Stimulated activated CD8-positive, alpha-beta memory T cell treated with anti-CD3 and anti-CD28 coated beads, Interleukin-2, amount 100 ng/mL, for 48 hours (primary cell): ENCODE results near the gene LINGO3.

Experiments
- DNase-seq, 2 donors: peaks; one replicate each; pipeline ENCODE4 v3.0.0-alpha.2; 2020; ENCODE audit warnings: low read depth in 2 of 2

Gene LINGO3

DNA sequence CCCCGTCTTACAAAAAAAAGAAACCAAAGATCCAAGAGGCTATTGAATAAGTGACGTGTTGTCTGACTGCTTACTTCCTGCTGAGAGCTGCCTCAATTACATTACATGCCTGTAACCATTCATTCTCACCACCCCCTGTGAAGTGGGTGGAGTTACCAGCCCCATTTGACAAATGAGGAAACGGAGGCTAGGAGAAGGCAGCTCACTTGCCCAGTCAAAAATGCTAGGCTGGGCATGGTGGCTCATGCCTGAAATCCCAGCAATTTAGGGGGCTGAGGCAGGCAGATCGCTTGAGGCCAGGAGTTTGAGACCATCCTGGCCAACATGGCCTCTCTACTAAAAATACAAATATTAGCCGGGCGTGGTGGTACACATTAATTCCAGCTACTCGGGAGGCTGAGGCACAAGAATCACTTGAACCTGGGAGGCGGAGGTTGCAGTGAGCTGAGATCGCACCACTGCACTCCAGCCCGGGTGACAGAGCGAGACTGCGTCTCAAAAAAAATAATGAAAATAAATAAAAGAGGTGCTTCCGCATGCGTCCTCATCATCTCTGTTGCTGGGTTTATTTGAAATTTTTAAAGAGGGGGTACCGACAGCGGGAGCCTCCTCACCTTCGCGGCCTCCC, 19.9 kb upstream of the LINGO3 start:
- DNase-seq: peak in 1 of 2 donors; percentile 32

DNA sequence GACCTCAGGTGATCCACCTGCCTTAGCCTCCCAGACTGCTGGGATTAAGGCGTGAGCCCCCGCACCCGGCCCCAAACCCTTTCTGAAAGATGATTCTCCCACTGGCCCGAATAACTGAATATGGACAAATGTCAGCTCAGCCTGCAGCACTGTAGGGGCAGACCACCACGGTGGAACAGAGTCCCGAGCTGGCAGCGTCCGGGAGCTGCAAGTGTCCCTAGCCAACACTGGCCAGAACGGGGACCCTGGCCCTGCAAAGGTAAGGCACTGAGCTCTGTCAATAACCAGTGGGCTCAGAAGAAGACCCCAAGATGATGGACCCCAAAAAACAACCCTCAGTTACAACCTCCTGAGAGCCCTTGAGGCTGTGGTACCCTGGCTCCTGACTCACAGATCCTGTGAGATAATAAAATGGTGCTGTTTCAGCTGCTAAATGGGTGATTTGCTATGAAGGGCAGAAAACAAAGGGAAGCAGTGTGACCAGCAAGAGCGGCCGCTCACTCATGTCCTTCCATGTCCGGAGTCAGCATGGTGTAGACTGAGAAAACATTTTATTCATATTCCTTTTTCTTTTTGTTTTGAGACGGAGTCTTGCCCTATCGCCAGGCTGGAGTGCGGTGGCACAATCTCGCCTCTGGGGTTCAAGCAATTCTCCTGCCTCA, 18.9 kb upstream of the LINGO3 start:
- no peak for DNase-seq

DNA sequence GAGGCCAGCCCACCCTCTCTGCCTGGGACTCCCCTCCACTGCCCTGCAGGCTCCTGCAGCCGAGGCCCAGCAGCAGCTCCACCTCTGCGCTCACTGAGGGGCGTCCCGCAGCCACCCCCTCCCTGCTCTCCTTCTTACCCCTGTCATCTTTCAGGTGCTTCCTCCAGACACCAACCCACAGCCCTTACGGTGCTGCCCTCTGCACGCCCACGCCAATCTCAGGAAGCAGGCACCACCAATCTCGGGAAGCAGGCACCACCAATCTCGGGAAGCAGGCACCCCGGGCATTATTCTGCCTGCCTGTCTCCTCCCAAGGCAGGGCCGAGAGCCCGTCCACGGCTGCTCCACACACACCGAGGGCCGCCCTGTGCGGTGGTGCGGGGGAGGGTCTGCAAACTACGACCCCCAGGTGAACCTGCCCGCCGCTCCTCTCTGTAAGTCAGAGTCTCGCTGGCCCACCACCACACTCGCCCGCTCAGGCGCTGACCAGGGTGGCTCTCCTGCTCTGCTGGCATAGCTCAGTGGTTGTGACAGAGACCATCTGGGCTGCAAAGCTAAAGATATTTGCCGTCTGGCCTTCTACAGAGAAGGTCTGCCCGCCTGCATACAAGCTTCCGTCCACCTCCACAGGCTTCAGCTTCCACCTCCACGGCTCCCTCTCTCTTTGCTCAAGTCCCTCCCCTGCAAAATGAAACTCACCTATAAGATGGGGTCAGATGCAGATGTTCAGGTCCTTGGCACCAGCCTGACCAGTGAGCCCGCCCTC, 17.5 kb upstream of the LINGO3 start:
- no peak for DNase-seq

DNA sequence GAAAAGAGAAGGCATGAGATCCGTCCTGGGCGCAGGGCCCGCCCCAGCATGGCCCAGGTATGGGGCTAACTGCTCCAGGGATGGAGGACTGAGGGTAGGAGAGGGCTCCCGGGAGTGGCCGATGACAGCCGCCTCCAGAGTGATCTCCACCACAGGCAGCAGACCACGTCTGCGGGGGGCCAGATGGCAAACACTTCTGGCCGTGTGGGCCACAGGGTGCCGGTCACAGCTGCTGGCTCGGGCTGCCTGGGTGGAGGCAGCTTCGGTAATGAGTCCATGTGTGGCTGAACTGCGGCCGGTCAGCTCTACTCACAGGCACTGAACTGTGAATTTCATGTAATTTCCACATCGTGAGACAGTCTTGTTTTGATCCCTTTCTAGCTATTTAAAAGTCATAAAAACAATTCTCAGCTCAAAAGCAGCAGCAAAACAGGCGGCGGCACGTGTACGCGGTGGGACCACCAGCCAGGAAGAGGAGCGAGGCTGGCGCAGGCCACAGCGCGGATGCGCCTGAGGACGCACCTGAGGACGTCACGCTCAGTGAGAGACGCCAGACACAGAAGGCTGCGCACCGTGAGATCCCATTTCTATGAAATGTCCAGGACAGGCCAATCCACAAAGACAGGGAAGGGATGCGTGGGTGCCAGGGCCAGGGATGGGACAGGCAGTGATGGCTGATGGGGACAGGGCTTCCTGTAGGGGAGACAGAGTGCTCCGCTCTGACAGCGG, 16.4 kb upstream of the LINGO3 start:
- no peak for DNase-seq

DNA sequence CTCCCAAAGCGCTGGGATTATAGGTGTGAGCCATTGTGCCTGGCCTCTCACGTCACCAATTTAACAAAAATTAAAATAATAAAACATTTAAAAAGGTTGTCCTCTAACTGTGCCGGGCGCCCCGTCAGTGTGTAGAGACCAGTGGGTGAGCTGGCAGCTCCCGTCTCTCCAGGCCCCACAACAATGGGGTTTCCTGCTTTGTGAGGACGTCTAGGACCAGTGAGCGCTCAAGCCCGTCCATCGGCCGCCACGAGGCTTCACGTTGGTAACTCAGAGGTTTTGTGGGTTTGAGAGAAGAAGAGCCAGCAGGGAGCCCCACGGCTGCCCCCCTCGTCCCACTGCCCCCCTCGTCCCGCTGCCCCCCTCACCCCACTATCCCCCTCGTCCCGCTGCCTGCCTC, 15.8 kb upstream of the LINGO3 start:
- no peak for DNase-seq

DNA sequence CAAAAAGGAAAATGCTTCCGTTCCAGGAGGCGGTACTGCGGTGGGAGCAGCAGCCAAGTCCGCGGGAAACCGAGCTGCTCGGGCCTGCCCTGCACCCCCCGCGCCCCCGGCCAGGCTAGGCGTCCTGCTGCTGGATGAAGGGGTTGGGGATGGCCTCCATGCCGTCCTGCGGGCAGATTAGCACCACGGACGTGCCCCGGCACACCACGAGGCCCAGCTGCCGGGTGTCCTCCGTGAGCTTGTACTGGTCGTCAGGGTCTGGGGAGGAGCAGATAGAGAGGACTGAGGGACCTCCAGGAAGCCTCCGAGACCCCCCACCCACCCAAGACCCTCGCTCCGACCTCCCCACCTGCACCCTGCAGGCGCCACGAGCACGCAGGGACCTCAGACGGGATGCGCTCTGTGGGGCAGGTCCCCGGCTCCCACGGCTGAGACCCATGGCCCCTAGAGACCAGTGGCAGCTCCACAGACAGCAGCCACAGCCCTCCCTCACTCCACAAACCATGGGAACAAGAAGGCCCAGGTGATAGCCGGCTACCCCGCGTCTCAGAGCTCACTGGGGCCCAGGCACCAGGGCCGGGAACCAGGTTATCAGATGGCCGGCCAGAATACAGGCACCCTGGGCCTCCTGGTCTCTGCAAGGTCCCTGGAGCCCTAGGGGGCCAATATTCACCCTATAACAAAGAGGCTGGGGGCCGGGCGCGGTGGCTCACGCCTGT, 13.8 kb upstream of the LINGO3 start:
- DNase-seq: no peak

DNA sequence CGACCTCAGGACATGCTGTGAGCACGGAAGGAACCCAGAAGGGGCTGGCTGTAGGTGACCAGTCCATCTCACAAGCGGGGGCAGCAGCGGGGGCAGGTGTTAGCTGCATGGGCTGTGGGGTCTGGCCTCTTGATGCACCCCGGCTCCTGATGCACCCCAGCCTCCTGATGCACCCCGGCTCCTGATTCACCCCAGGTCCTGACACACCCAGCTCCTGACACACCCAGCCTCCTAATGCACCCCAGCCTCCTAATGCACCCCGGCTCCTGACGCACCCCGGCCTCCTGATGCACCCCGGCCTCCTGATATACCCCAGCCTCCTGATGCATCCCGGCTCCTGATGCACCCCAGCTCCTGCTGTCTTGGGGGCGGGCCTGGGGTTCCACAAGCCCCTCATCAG, 13.0 kb upstream of the LINGO3 start:
- DNase-seq: no peak

DNA sequence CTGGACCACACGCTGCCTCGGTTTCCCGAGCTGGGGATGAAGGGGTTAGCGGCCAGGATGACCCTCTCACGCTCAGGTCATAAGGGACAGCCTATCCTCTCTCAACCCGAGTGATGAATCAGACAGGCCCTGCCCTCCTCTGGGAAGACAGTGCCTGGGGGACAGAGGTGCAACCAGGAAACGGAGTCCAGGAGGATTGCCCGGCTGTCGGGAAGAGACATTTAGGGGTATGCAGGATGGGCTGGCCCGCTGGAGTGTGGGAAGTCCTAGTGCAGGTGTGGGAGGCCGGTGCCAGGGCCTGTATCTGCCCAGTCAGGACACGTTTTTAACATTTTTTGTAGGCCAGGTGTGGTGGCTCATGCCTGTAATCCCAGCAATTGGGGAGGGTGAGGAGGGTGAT, 12.1 kb upstream of the LINGO3 start:
- no peak for DNase-seq

DNA sequence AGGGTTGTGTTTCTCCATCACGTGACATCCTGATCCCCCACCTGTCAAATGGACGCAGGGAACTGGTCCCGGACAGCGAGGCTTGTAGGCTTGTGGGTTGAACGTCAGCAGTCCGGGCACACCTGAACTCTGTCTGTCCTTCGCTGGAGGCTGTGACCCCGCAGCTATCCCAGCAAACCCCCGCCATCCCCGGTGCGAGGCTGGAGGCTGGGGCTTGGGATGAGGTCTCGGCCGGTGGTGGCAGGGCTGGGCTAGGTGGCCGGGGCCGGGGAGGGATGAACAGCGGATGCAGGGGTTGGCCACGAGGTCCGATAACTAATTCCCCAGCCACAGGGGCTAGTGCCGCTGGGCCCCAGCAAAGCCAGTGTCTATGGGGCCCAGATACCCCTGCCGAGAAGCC, 11.6 kb upstream of the LINGO3 start:
- no peak for DNase-seq

DNA sequence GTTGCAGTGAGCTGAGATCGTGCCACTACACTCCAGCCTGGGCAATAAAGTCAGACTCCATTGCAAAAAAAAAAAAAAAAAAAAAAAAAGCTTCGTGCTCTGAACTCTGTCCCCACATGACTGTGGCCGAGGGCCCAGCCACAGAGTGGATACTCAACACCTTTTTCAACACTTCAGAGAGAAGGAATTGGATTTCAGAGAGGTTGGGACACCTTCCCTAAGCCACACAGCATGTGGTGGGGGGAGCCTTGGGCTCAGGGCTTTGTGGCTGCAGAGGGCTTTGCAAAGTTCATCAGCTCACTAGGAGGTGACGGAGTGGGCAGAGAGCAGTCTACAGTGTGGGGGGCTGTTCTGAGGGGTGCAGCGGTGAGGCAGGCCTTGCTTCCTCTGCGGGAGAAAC, 11.0 kb upstream of the LINGO3 start:
- no peak for DNase-seq

DNA sequence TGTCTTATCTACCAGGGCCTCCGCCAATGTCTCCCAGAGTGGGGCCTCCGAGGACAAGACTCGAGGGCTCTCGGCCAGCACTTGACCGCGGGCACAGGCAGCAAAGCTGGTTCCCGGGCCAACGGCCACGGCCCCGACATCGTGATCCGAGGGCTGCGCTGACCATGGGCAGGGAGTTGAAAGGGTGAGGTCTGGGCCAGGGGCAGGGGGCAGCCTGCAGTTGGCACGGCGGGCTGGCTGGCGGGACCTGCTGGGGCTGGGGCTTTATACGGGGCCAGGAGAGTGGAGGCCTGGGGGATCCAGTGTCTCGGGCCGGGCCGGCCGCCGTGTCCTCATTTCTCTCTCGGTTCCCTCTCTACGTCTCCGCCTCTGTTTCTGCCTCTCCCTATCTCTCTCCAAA, 9.8 kb upstream of the LINGO3 start:
- no peak for DNase-seq

DNA sequence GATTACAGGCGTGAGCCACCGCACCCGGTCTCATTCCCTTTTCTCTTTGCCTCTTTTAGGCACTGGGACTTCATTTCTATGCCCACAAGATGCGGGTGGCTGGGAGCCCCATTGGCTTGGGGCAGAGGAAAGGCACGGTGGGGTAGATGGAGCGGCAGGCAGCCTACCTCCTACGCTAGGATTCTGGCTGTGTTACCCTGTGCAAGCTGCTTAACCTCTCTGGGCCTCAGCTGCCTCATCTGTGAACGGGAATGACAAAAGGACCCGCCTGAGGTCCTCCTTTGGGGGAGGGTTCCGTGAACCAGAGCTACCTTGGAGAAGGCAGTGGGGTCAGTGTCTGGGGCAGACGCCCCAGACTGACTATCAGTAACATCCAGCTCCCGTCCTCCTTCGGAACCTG, 9.3 kb upstream of the LINGO3 start:
- no peak for DNase-seq

DNA sequence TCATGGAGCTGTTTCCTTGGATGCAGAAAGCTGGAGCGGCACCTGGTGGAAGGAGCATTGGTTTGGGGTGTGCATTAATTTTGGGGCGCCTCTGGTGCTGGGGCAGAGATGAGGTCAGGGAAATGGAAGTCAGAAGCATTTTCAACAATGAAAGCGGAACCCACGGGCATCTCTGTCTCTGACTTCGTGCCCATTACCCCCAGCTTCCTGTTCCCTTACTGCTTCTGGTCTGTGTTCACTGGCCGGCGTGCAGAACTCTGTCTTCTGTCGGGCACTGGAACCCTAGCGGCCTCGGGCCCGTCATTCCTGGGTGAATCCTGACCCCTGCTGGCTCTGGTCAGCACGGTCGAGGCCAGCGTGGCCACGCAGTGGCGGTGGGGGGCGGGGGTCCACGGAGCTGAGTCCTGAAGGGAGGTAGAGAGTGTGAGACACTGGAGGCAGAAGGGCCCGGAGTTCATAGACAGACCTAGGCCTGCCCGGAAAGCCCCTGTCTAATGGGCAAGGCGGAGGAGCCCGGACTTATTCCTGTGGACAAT, 7.9 kb upstream of the LINGO3 start:
- DNase-seq: no peak

DNA sequence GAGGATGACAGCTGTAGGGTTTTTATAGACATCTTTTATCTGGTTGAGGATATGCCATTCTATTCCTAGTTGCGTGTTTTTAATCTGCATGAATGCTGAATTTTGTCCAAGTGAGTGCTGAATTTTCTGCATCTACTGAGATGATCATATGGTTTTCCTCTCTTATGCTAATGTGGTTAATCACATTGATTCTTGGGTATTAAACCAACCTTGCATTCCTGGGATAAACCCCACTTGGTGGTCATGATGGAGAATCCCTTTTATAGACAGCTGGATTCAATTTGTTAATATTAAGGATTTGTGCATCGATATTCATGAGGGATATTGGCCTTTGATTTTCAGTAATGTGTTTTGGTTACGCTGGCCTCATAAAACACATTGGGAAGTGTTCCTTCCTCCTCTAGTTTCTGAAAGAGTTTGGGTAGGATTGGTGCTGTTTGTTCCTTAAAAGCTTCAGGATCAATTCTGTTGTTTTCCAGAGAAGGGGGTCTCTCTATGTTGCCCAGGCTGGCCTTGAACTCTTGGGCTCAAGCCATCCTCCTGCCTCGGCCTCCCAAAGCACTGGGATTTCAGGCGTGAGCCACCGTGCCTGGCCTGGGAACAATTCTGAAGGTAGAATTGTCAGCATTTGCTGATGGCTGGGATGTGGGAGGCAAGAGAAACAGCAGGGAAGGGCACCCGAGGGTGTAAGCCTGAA, 7.3 kb upstream of the LINGO3 start:
- DNase-seq: no peak

DNA sequence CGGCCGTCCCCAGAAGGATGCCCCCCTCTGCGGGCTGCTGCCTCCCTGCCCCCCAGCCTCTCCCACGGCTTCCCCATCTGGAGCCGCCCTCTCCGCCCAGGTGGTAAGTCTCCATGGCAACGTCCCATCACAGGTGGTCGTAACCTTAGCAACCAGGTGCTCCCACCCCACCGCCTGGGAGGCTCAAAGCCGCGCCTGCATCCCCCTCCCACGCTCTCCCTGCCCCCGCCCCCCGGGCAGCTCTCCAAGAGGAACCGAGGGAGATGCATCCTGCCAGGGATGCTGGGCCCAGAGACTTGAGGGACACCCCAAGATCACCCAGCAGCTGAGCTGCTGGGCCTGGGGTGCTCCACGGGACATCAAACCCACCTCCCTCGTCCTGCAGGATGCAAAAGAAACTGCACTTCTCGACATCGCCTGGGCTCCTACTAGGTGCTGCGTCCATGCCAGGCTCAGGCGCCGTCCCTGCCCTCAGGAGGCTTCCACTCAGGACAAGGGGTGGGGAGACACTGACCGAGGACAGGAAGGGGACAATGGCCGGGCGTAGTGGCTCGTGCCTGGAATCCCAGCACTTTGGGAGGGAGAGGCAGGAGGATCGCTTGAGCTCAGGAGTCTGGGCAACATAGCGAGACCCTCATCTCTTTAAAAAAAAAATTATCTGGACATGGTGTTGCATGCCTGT, 5.0 kb upstream of the LINGO3 start:
- no peak for DNase-seq

DNA sequence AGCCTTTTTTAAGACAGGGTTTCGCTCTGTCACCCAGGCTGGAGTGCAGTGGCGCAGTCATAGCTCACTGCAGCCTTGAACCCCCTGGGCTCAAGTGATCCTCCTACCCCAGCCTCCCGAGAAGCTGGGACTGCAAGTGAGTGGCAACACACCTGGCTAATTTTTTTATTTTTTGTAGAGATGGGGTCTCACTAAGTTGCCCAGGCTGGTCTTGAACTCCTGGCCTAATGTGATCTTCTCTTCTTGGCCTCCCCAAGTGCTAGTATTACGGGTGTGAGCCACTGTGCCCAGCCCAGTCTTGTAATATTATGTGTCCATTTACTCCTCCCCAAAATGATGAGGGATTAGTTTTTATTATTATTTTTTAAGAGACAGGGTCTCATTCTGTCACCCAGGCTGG, 3.1 kb upstream of the LINGO3 start:
- DNase-seq: no peak

DNA sequence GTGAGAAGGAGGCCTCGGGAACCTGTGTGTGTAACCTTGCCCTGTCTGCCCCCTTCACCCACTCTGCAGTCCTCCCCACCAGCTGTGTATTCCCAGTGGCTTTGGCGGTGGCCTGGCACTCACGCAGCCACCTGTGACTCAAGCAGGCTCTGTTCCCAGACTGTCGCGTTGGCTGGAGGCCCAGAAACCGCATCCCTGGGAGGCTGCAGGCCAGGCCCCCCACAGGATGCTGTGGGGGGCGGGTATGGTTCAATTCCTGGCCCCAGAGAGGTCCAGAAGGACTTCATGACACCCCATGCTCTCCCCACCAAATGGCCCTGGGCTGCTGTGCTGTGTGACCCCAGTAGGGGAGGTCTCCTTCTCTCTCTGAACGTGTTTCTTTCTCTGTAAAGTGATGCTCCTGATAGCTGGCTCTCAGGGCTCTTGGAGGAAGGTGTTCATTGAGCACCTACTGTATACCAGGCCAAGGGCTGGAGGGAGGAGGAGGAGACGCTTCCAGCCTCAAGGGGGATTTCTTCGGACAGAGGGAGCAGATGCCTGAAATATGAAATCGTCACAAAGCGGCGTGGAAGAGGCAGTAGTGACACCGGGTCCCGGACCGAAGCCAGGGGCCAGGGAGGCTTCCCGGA, 1.9 kb upstream of the LINGO3 start:
- DNase-seq: no peak

DNA sequence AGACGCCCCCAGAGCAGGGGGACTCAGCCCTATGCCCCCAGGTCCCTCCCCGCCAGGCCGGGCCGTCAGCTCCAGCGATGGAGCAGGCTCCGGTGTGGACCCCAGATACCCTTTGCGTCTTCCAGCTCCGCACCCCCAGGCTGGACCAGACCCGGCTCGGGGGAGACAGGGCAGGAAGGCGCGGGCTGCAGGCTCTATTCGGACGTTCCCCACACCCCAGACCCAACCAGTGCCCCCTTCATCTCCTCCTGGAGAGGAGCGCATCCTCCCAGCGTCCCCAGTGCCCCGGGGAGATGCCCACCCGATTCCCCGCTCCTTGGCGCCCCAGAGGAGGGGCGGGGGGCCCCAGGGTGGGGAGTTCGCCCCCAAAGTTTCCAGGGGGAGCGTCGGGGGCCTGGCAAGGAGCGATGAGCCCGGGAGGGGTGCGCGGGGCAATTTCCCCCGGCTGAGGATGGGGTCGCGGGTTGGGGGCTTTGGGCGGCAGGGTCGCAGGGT, 389 bp downstream of the LINGO3 start:
- no peak for DNase-seq

DNA sequence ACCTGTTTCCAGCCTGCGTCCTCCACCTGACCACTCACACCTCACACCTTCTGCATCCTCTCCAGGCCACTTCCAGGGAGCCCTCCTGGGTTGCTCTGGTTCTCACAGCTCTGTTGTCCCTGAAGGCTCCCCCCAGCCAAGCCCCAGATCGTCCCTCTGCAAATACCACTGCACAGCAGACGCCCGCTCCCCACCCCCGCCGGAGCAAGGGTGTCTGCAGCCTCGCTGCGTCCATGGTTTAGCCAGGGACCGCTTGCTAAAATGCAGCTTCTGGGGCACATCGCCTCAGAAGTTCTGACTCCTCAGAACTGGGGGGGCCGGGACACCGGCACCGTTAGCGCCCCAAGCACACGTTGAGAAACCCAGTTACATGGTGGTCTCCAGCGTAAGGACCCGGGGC, 983 bp downstream of the LINGO3 start:
- DNase-seq: no peak
